ENCODE data around the gene PIAS4. TPM values are rescaled to one million over a fixed set of nuclear protein-coding genes. Genes with fewer than 3 reads are reported as not detected.

PIAS4 gene, protein sequence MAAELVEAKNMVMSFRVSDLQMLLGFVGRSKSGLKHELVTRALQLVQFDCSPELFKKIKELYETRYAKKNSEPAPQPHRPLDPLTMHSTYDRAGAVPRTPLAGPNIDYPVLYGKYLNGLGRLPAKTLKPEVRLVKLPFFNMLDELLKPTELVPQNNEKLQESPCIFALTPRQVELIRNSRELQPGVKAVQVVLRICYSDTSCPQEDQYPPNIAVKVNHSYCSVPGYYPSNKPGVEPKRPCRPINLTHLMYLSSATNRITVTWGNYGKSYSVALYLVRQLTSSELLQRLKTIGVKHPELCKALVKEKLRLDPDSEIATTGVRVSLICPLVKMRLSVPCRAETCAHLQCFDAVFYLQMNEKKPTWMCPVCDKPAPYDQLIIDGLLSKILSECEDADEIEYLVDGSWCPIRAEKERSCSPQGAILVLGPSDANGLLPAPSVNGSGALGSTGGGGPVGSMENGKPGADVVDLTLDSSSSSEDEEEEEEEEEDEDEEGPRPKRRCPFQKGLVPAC
- 8.3 and 12.3 TPM in 2 replicates for total RNA-seq

DNA sequence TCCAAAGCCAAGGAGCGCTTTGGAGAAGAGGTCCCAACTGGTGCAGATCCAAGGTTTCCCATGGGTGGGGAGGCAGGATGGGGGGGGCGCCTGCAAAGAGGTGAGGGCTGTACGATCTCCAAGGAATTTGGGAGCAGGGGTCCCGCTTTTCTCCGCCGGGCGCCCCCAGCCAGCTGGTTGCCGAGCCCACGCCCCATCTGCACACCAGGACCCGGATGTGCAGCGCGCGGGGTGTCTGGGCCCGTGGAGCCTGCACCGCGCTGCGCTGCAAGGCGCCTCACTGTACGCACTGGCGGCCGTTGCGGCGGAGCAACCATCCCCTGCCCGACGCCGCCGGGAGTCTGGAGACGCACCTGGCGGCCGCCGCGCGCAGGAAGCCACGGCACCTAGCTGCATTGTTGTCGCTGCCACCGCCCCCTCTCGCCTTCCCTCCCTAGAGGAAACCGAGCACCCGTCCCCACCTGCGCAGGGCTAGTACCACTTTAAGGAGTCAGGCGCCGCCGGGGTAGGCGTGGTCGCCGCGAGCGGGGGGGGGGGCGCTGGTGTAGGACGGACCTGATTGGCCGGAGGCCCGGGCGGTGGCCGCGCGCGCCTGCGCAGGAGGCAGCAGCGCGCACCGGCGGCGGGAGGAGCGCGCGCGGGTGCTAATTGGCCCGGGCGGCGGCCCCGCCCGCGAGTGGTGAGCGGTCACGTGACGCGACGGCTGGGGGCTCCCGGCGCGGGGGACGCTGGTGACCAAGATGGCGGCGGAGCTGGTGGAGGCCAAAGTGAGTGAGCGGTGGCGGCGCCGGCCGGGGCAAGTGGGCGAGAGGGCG lies at the start of gene PIAS4:
Gene PIAS4, plus strand, starts transcription at position 716 of the 815 bp plus-strand sequence. Its CDS starts 25 bp downstream, at position 741.

DNA sequence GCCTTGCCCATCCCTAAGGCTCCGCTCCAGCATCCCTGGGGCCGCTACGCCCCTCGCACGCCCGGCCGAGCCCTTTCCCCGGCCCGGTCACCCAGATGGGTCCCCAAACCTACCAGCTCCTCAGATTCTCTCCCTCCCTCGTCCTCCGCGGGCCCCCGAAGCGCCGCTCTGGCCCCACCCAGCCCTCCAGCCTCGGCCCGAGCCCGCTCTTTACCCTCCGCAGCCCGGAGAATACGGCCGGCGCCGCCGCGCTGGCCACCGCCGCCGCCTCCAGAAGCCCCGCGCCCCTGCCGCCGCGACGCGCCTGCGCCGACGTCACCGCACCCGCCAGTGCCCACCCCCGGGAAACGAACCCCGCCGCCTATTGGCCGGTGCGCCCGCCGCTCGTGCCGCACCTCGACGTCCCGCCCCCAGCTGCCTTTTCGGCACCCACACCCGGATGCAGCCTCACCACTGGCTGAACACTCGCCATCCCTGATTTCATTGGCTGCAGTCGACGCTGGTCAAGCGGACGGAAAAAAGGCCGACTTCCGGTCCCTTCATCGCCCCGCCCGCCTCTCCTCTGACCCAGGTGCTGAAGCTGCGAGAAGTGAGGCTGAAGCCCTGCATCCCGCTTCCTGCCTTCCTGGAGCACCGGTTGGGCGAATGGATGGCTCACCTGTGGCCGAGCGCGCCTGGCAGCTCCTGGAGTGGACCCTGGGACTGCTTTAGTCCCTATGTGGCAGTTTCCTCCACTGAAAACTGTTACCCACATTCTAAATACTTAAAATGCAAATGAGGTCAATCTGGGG lies 36.5 kb upstream of the PIAS4 start, which contains the start of gene DAPK3:
Gene DAPK3, minus strand, starts transcription at position 292 of the 791 bp plus-strand sequence. CDS start 1,364 bp downstream, outside the sequence.

GRCh38 chr19:3984908-3985642 lies 22.5 kb upstream of the PIAS4 start, which contains the start of gene EEF2:
Gene EEF2 (minus strand): TSS chr19:3985463. CDS start chr19:3985380, 83 bp downstream.

GRCh38 chr19:4066682-4067395 lies 59.3 kb downstream of the PIAS4 start, which contains the start of gene ZBTB7A:
Gene ZBTB7A (minus strand): TSS chr19:4066899. CDS start chr19:4055232, 11,667 bp downstream.

Other genes with a start within 250 kb of the PIAS4 start
- 26.5 and 27.6 TPM in 2 replicates for gene APBA3, start 246.0 kb upstream of the PIAS4 start, total RNA-seq
- gene MRPL54, start 245.1 kb upstream of the PIAS4 start, total RNA-seq = 13.4 and 36.8 TPM in 2 replicates
- not detected in 2 replicates for gene RAX2, start 235.5 kb upstream of the PIAS4 start, total RNA-seq
- gene MATK, start 221.4 kb upstream of the PIAS4 start, total RNA-seq = not detected in 2 replicates
- gene ZFR2, start 138.7 kb upstream of the PIAS4 start, total RNA-seq = not detected in 2 replicates
- gene ATCAY, start 127.1 kb upstream of the PIAS4 start, total RNA-seq = not detected in 2 replicates
- not detected in 2 replicates for gene NMRK2, start 74.7 kb upstream of the PIAS4 start, total RNA-seq
- 169 and 182 TPM in 2 replicates for gene DAPK3, start 36.6 kb upstream of the PIAS4 start, total RNA-seq
- gene EEF2, start 22.3 kb upstream of the PIAS4 start, total RNA-seq = 3,552 and 3,788 TPM in 2 replicates
- gene ZBTB7A, start 59.2 kb downstream of the PIAS4 start, total RNA-seq = 21.1 and 36.2 TPM in 2 replicates
- 111 and 139 TPM in 2 replicates for gene MAP2K2, start 116.4 kb downstream of the PIAS4 start, total RNA-seq
- not detected in 2 replicates for gene CREB3L3, start 145.9 kb downstream of the PIAS4 start, total RNA-seq
- gene SIRT6, start 174.8 kb downstream of the PIAS4 start, total RNA-seq = 13.4 and 24.6 TPM in 2 replicates
- gene ANKRD24, start 175.0 kb downstream of the PIAS4 start, total RNA-seq = 2.1 and 2.9 TPM in 2 replicates
- gene EBI3, start 221.8 kb downstream of the PIAS4 start, total RNA-seq = 0.28 and 0.30 TPM in 2 replicates
- gene YJU2, start 239.3 kb downstream of the PIAS4 start, total RNA-seq = 8.0 and 12.1 TPM in 2 replicates

Measured in smooth muscle cell of the umbilical artery (primary cell).